ENCODE data around the gene CDK18. TPM values are rescaled to one million over a fixed set of nuclear protein-coding genes. Genes with fewer than 3 reads are reported as not detected.

Gene CDK18
- total and polyA plus RNA-seq, 4 donors = 2.4 to 3.7 (median 3.1) TPM

DNA sequence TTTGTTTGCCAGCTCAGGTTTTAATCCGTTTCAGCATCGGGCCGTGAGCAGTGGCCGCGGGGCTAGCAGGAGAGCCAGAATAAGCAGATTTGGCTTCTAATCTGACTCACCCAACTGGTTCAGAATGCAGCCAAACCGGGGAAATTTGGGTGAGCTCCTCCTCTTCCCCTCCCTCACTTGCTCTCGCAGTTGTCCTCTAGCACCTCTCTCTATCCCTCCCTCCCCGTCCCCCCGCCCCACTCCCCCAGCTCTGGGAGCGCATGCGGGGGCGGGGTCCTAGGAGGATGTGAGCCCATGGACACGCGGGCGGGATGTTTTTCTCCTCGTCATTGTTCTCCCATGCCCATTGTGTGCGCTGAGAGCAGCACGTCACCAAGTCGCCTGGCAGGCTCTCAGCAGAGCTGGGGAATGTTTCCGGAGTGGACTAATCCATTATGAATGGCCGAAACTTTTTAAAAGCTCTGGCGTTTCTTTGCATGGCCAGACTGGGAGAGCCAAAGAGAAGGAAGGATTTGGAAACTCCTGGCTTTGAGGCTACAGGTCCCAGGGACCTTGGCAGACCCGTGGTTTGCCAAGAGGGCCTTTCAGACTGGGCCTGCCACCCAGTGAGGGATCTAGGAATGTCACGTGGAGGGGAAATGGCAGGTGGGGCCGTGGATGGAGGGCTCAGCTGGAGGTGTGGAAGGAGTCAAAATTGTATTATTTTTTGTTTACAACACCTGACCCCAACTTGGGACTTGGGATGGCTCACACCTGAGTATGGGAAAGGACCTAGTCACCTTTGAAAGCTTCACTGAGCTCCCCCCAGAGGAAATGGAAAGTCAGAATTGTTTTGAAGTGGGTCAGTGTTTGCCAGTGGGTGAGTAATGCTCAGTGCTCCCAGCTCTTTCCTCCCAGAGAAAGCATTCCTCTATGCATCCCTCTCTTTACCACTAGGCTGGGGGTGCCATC lies 39.2 kb downstream of the CDK18 start:
- DNase-seq (ENCODE audit: low spot score) = peak; percentile 34
- TF ChIP-seq SP1 (IDR thresholded peaks at IDR 0.05) (no peak), FOXA2 (IDR thresholded peaks at IDR 0.05) (no peak), HNF4A (conservative IDR thresholded peaks at IDR 0.05) (no peak), EGR1 (IDR thresholded peaks at IDR 0.05; ENCODE audit: low read depth in 2 of 2) (no peak), TAF1 (conservative IDR thresholded peaks at IDR 0.05) (no peak), GABPA (IDR thresholded peaks at IDR 0.05 in 1 of 2, conservative IDR thresholded peaks at IDR 0.05 in 1 of 2) (no peak), YY1 (IDR thresholded peaks at IDR 0.05) (no peak), NR2F2 (IDR thresholded peaks at IDR 0.05) (no peak), FOXA1 (IDR thresholded peaks at IDR 0.05) (no peak), HNF4G (IDR thresholded peaks at IDR 0.05) (no peak), RAD21 (IDR thresholded peaks at IDR 0.05) (no peak), RXRA (IDR thresholded peaks at IDR 0.05) (no peak)
- TF ChIP-seq, protein P1, sequence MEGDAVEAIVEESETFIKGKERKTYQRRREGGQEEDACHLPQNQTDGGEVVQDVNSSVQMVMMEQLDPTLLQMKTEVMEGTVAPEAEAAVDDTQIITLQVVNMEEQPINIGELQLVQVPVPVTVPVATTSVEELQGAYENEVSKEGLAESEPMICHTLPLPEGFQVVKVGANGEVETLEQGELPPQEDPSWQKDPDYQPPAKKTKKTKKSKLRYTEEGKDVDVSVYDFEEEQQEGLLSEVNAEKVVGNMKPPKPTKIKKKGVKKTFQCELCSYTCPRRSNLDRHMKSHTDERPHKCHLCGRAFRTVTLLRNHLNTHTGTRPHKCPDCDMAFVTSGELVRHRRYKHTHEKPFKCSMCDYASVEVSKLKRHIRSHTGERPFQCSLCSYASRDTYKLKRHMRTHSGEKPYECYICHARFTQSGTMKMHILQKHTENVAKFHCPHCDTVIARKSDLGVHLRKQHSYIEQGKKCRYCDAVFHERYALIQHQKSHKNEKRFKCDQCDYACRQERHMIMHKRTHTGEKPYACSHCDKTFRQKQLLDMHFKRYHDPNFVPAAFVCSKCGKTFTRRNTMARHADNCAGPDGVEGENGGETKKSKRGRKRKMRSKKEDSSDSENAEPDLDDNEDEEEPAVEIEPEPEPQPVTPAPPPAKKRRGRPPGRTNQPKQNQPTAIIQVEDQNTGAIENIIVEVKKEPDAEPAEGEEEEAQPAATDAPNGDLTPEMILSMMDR (IDR thresholded peaks at IDR 0.05; ENCODE audit: low read depth, low read length, missing input control) = no peak
- TF ChIP-seq, protein P2, sequence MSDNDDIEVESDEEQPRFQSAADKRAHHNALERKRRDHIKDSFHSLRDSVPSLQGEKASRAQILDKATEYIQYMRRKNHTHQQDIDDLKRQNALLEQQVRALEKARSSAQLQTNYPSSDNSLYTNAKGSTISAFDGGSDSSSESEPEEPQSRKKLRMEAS (IDR thresholded peaks at IDR 0.05) = no peak
- H3K36me3 ChIP-seq (ENCODE audit: control insufficient read depth in 4 of 4, insufficient read depth in 3 of 4, low read depth in 1 of 4, low read length in 3 of 4) = no peaks in the 10 kb centered on the region
- peaks cover 0 to 19% (median 1%) of the 10 kb centered on the region in 4 donors for H3K27me3 ChIP-seq (ENCODE audit: control insufficient read depth in 4 of 4, insufficient read depth in 4 of 4, low read length in 3 of 4)
- peaks cover 0 to 1% (median 0%) of the 10 kb centered on the region in 4 donors for H3K9me3 ChIP-seq (ENCODE audit: control insufficient read depth in 4 of 4, low read length in 3 of 4)
- H3K27ac ChIP-seq (ENCODE audit: low read depth in 1 of 2, low read length in 2 of 2) = peak overlapping the region in 1 of 2 donors; percentile 47
- no peak overlapping the region for H3K9ac ChIP-seq (ENCODE audit: low read depth in 1 of 2, low read length in 2 of 2)
- H3K4me3 ChIP-seq (ENCODE audit: low read depth in 1 of 3, low read length in 3 of 3) = peak overlapping the region in 1 of 3 donors; percentile 8
- 5% methylated on average over 25 of the region's 25 CpGs for WGBS
- no peaks in the 10 kb centered on the region for H3K4me1 ChIP-seq (ENCODE audit: control insufficient read depth in 4 of 4, insufficient read depth in 4 of 4, low read length in 3 of 4)

DNA sequence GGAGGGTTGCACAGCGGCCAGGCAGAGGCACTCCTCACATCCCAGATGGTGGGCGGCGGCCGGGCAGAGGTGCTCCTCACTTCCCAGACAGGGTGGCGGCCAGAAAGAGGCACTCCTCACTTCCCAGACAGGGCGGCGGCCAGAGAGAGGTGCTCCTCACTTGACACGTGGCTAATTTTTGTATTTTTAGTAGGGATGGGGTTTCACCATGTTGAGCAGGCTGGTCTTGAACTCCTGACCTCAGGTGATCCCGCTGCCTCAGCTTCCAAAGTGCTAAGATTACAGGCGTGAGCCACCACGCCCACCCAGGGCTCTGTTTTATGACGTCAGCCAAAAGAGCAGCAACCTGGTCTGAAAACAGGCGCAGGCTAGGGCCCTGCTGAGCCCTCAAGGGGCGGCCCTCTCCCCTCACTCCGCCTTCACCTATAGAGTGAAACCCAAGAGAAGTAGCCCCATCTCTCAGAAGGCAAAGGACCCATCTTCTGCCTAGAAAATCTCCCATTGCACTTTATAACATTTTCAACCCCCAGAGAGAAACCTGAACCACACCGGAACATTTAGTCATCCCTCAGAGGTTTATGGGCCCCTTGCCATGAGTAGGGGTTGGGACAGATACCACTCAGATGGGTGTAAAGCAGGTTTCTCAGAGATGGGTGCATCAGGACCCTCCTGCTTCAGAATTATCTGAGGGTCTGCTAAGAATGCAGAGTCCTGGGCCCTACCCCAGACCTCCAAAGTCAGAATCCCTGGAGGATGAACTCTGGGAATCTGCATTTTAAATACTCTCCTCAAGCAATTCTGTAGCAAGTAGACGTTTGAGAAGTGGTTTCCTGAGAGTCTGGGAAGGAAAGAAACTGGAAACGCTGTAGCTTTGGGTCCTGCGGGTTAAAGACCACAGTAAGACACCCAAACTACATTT lies 40.8 kb downstream of the CDK18 start:
- TF ChIP-seq YY1 (IDR thresholded peaks at IDR 0.05) (no peak), FOXA1 (IDR thresholded peaks at IDR 0.05) (no peak), EGR1 (IDR thresholded peaks at IDR 0.05; ENCODE audit: low read depth in 2 of 2) (no peak)
- Histone ChIP-seq H3K27ac (ENCODE audit: low read depth in 1 of 2, low read length in 2 of 2) (no peak overlapping the region), H3K9ac (ENCODE audit: low read depth in 1 of 2, low read length in 2 of 2) (no peak overlapping the region), H3K4me1 (ENCODE audit: control insufficient read depth in 4 of 4, insufficient read depth in 4 of 4, low read length in 3 of 4) (no peaks in the 10 kb centered on the region), H3K36me3 (ENCODE audit: control insufficient read depth in 4 of 4, insufficient read depth in 3 of 4, low read depth in 1 of 4, low read length in 3 of 4) (no peaks in the 10 kb centered on the region), H3K4me3 (ENCODE audit: low read depth in 1 of 3, low read length in 3 of 3) (no peak overlapping the region), H3K27me3 (ENCODE audit: control insufficient read depth in 4 of 4, insufficient read depth in 4 of 4, low read length in 3 of 4) (peaks cover 0 to 19% (median 3%) of the 10 kb centered on the region in 4 donors), H3K9me3 (ENCODE audit: control insufficient read depth in 4 of 4, low read length in 3 of 4) (peaks cover 0 to 1% (median 0%) of the 10 kb centered on the region in 4 donors)
- WGBS = 80% methylated on average over 19 of the region's 19 CpGs
- peak; percentile 12 for DNase-seq (ENCODE audit: low spot score)
